ENCODE data around the gene TSPEAR. TPM values are rescaled to one million over a fixed set of nuclear protein-coding genes. Genes with fewer than 3 reads are reported as not detected.

The TSPEAR gene
- total and polyA plus RNA-seq, 2 donors (not counting 1 experiment from before 2014, with no cell fraction given): not detected

- Histone ChIP-seq H3K27me3 (replicated peaks in 1 of 4; ENCODE audit: control extremely low read depth in 1 of 4, control insufficient read depth in 3 of 4, insufficient read depth in 4 of 4, low read length in 3 of 4) (peaks cover 0 to 14% (median 0%) of the 10 kb centered on the region in 4 experiments), H4K20me1 (ENCODE audit: control insufficient read depth, insufficient read depth, low read length, poor library complexity, severe bottlenecking) (no peaks in the 10 kb centered on the region), H3K27ac (ENCODE audit: low read length in 2 of 2) (no peak overlapping the region), H3K4me2 (replicated peaks; ENCODE audit: low read depth, low read length, poor library complexity, severe bottlenecking) (no peak overlapping the region), H3K36me3 (replicated peaks in 1 of 2; ENCODE audit: control extremely low read depth in 1 of 2, control insufficient read depth in 1 of 2, extremely low read depth in 1 of 2, insufficient read depth in 2 of 2, low read length in 1 of 2) (no peaks in the 10 kb centered on the region), H3K79me2 (ENCODE audit: control insufficient read depth, insufficient read depth, low read length) (no peaks in the 10 kb centered on the region), H3K4me3 (ENCODE audit: control extremely low read depth in 1 of 5, extremely low read depth in 1 of 5, insufficient read depth in 1 of 5, low read depth in 2 of 5, low read length in 4 of 5) (no peak overlapping the region), H3K4me1 (ENCODE audit: control insufficient read depth in 2 of 2, insufficient read depth in 2 of 2, low read length in 2 of 2) (no peaks in the 10 kb centered on the region), H2AFZ (ENCODE audit: insufficient read depth, low read depth, low read length, poor library complexity, severe bottlenecking) (no peak overlapping the region), H3K9me3 (ENCODE audit: control extremely low read depth in 1 of 3, control insufficient read depth in 2 of 3, insufficient read depth in 1 of 3, low read length in 2 of 3) (peaks cover 0 to 4% (median 3%) of the 10 kb centered on the region in 3 donors), H3K9ac (ENCODE audit: low read length) (no peak overlapping the region)
- CTCF ChIA-PET: no interaction called here
- intact Hi-C loops (cut with micrococcal nuclease): no loop called here
- WGBS (ENCODE audit: insufficient coverage): 86% methylated on average over 4 of the region's 11 CpGs
- Mint-ChIP-seq H3K27ac (no peak overlapping the region), H3K4me3 (no peak overlapping the region), H3K4me1 (no peaks in the 10 kb centered on the region), H3K27me3 (peaks cover 44% of the 10 kb centered on the region), H3K9me3 (ENCODE audit: insufficient read depth) (peaks cover 5% of the 10 kb centered on the region)
- TF ChIP-seq CTCF (IDR thresholded peaks at IDR 0.05) (no peak), EZH2 (IDR thresholded peaks at IDR 0.05; ENCODE audit: borderline replicate concordance, insufficient read depth, low read depth, low read length, poor library complexity, severe bottlenecking) (no peak)
- no peak for ATAC-seq (ENCODE audit: low read depth)
- POLR2A ChIA-PET: no interaction called here
- no peak for DNase-seq
These were observed 23.7 kb downstream of the TSPEAR start for GRCh38 chr21:44687671-44688070.

GRCh38 chr21:44686843-44687561 is 24.4 kb downstream of the TSPEAR start:
- CTCF ChIA-PET: no interaction called here

More at GRCh38 chr21:44686843-44687561, 24.4 kb downstream of the TSPEAR start:
- no peaks in the 10 kb centered on the region for H3K4me1 Mint-ChIP-seq
- intact Hi-C loops (cut with micrococcal nuclease): no loop called here
- H3K27ac Mint-ChIP-seq: no peak overlapping the region
- Histone ChIP-seq H2AFZ (ENCODE audit: insufficient read depth, low read depth, low read length, poor library complexity, severe bottlenecking) (no peak overlapping the region), H3K79me2 (ENCODE audit: control insufficient read depth, insufficient read depth, low read length) (no peaks in the 10 kb centered on the region), H3K4me3 (ENCODE audit: control extremely low read depth in 1 of 5, extremely low read depth in 1 of 5, insufficient read depth in 1 of 5, low read depth in 2 of 5, low read length in 4 of 5) (no peak overlapping the region), H3K27me3 (replicated peaks in 1 of 4; ENCODE audit: control extremely low read depth in 1 of 4, control insufficient read depth in 3 of 4, insufficient read depth in 4 of 4, low read length in 3 of 4) (peaks cover 0 to 17% (median 0%) of the 10 kb centered on the region in 4 experiments), H4K20me1 (ENCODE audit: control insufficient read depth, insufficient read depth, low read length, poor library complexity, severe bottlenecking) (no peaks in the 10 kb centered on the region), H3K36me3 (replicated peaks in 1 of 2; ENCODE audit: control extremely low read depth in 1 of 2, control insufficient read depth in 1 of 2, extremely low read depth in 1 of 2, insufficient read depth in 2 of 2, low read length in 1 of 2) (no peaks in the 10 kb centered on the region), H3K4me2 (replicated peaks; ENCODE audit: low read depth, low read length, poor library complexity, severe bottlenecking) (no peak overlapping the region), H3K9ac (ENCODE audit: low read length) (no peak overlapping the region), H3K27ac (ENCODE audit: low read length in 2 of 2) (no peak overlapping the region), H3K9me3 (ENCODE audit: control extremely low read depth in 1 of 3, control insufficient read depth in 2 of 3, insufficient read depth in 1 of 3, low read length in 2 of 3) (peaks cover 0 to 4% (median 0%) of the 10 kb centered on the region in 3 donors), H3K4me1 (ENCODE audit: control insufficient read depth in 2 of 2, insufficient read depth in 2 of 2, low read length in 2 of 2) (no peaks in the 10 kb centered on the region)
- H3K4me3 Mint-ChIP-seq: no peak overlapping the region
- POLR2A ChIA-PET: no interaction called here
- 90% methylated on average over 25 of the region's 25 CpGs for WGBS (ENCODE audit: insufficient coverage)
- ATAC-seq (ENCODE audit: low read depth) (no peak), DNase-seq (no peak)
- peaks cover 49% of the 10 kb centered on the region for H3K27me3 Mint-ChIP-seq
- TF ChIP-seq EZH2 (IDR thresholded peaks at IDR 0.05; ENCODE audit: borderline replicate concordance, insufficient read depth, low read depth, low read length, poor library complexity, severe bottlenecking) (no peak), CTCF (IDR thresholded peaks at IDR 0.05) (no peak)
- no peaks in the 10 kb centered on the region for H3K9me3 Mint-ChIP-seq (ENCODE audit: insufficient read depth)

Data from B cell (primary cell).